Measurements from ENCODE around the gene SLC9A9.

The SLC9A9 gene

GRCh38 chr3:143232981-143233380, 615.3 kb downstream of the SLC9A9 start:
- FAIRE-seq: no peak

DNA sequence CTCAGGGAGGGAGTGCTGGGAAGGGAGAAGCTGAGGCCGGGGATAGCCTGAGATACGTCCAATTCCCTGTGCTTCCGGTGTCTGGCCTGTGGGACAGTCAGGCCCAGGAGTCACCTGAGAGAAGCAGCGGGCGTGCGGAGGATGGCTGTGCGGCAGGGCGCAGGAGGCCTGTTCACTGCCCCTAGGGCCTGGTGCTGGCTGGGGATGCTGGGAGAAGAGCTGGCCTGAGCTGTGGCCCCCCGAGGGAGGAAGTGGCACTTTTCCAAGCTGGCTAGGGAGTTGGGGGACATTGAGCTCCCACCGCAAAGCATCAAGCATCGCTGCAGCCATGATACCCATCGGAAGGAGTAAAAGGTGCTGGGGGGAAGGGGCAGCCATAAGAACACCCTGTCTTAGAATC, 619.9 kb downstream of the SLC9A9 start:
- no peak for FAIRE-seq

GRCh38 chr3:143226678-143227291, 621.5 kb downstream of the SLC9A9 start:
- FAIRE-seq: no peak

DNA sequence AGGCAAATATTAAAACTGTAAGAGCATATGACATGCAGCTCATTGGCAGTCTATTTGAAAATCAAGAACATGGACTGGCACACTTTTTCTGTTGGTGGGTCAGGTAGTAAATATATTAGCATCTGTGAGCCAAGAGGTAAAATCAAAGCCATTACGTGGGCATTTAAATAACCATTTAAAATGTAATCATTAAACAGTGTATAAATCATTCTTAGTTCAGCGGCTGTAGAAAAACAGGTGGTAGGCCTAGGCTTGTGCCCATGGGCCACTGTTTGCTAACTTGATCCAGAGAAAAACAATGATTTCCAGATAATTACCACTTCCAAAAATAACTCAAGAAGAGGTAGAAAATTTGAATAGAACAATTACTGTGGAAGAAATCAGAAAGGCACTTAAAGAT, 623.6 kb downstream of the SLC9A9 start:
- FAIRE-seq: peak; percentile 27

DNA sequence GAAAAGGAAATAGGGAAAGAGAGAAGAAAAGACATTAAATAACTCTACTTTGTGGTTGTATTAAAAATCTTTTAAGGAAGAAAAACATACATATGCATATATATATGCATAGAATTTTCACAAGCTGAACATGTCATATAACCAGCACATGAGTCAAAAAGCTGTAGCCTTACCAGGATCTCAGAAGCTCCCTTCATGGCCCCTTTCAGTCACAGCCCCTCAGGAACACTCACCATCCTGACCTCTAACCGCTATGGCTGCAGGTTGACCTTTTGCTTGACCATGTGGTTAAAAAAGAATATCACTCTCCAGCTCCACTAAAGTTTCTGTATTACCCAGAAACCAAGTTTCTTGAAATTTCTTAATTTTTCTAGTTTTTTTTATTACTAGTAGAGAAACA, 625.3 kb downstream of the SLC9A9 start:
- no peak for FAIRE-seq

DNA sequence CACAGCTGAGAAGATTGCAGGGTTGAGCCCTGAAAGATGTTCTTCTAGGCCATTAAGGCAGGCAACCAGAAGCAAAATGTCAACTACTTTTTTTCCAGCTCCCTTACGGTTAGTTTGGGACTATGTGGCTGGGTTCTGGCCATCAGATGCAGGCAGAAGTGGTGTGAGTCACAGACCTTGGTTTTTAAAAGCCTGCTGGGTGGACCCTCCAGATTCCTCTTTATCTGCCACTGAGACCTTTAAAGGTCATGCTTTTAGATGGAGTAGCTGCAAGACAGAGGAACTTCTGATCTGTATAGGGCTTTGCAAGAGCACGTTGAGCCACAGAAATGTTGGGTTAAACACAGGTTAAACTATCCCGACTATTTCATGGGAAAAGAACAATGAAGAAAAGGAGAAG, 625.8 kb downstream of the SLC9A9 start:
- no peak for FAIRE-seq

- peak; percentile 5 for FAIRE-seq
Observed at GRCh38 chr3:143221446-143221845, 626.8 kb downstream of the SLC9A9 start.

DNA sequence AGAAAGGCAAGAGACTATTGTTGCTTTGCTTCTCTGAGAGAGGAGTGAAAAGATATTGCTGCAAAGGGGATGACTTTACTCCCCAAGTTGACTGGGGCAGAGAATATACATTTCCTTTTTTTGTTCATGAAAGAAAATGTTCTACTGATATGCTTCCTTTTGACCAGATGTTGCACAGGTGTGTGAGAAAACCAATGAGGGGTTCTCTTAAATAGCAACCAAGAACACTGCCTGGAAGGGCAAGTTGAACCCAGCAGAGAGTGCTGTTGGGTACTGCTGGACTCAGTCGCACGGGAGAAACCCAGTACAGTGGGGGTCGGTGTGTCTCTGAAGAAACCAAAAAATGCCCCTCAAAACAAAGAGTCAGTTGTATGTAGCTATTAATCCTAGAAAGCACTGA, 627.5 kb downstream of the SLC9A9 start:
- no peak for FAIRE-seq

GRCh38 chr3:143218166-143218835, 630.0 kb downstream of the SLC9A9 start:
- FAIRE-seq: no peak

DNA sequence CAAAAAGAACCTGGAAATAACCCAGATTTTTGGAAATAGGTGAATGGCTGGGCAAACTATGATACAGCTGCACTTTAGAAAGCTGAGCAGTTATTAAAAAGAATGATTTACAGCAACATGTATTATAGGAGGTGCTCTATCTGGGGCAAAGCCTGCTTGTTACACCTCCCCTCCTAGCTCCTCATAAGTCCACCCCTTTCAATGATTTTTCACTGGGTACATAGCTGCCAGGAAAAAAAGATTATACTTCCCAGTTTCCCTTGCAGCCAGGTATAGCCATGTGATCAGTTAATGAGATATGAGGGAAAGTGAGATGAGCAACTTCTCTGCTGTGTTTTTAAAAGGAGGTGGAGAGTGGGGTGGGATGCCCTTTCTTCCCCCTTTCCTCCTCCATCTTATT, 631.0 kb downstream of the SLC9A9 start:
- peak; percentile 21 for FAIRE-seq

GRCh38 chr3:143216709-143217182, 631.5 kb downstream of the SLC9A9 start:
- peak; percentile 13 for FAIRE-seq

Data from islet of Langerhans (tissue), 1 donor.